ENCODE data around the gene SMIM41.

SMIM41 gene

GRCh38 chr12:52079576-52080402 lies at the start of gene SMIM41:
TSS of gene SMIM41 (plus strand) at chr12:52079704. CDS start at chr12:52079780, 76 bp downstream.
- DNase-seq (ENCODE audit: low read depth in 2 of 3, low spot score in 1 of 3): no peak

GRCh38 chr12:52032446-52032803 lies 47.1 kb upstream of the SMIM41 start:
- DNase-seq (ENCODE audit: low read depth in 2 of 3, low spot score in 1 of 3): no peak

- DNase-seq (ENCODE audit: low read depth in 2 of 3, low spot score in 1 of 3): peak; percentile 84 to 90 (median 84)
These were observed 46.6 kb upstream of the SMIM41 start for GRCh38 chr12:52032804-52033445.

- no peak for DNase-seq (ENCODE audit: low read depth in 2 of 3, low spot score in 1 of 3)
These were observed 45.9 kb upstream of the SMIM41 start for GRCh38 chr12:52033446-52034140.

- no peak for DNase-seq (ENCODE audit: low read depth in 2 of 3, low spot score in 1 of 3)
These were observed 44.3 kb upstream of the SMIM41 start for GRCh38 chr12:52035190-52035589.

GRCh38 chr12:52035926-52036325 lies 43.6 kb upstream of the SMIM41 start:
- DNase-seq (ENCODE audit: low read depth in 2 of 3, low spot score in 1 of 3): no peak

- DNase-seq (ENCODE audit: low read depth in 2 of 3, low spot score in 1 of 3): peak; percentile 44 to 72 (median 60)
These were observed 42.8 kb upstream of the SMIM41 start for GRCh38 chr12:52036587-52037171.

GRCh38 chr12:52037248-52037861 lies 42.1 kb upstream of the SMIM41 start:
- no peak for DNase-seq (ENCODE audit: low read depth in 2 of 3, low spot score in 1 of 3)

- DNase-seq (ENCODE audit: low read depth in 2 of 3, low spot score in 1 of 3): no peak
These were observed 41.1 kb upstream of the SMIM41 start for GRCh38 chr12:52038447-52038846.

- no peak for DNase-seq (ENCODE audit: low read depth in 2 of 3, low spot score in 1 of 3)
These were observed 38.5 kb upstream of the SMIM41 start for GRCh38 chr12:52041035-52041434.

- no peak for DNase-seq (ENCODE audit: low read depth in 2 of 3, low spot score in 1 of 3)
These were observed 37.8 kb upstream of the SMIM41 start for GRCh38 chr12:52041695-52042123.

- DNase-seq (ENCODE audit: low read depth in 2 of 3, low spot score in 1 of 3): no peak
These were observed 36.7 kb upstream of the SMIM41 start for GRCh38 chr12:52042706-52043385.

- DNase-seq (ENCODE audit: low read depth in 2 of 3, low spot score in 1 of 3): no peak
These were observed 35.9 kb upstream of the SMIM41 start for GRCh38 chr12:52043386-52044212.

- DNase-seq (ENCODE audit: low read depth in 2 of 3, low spot score in 1 of 3): no peak
These were observed 35.1 kb upstream of the SMIM41 start for GRCh38 chr12:52044292-52044983.

- DNase-seq (ENCODE audit: low read depth in 2 of 3, low spot score in 1 of 3): no peak
These were observed 33.7 kb upstream of the SMIM41 start for GRCh38 chr12:52045794-52046199.

GRCh38 chr12:52046859-52047258 lies 32.6 kb upstream of the SMIM41 start:
- DNase-seq (ENCODE audit: low read depth in 2 of 3, low spot score in 1 of 3): no peak

- DNase-seq (ENCODE audit: low read depth in 2 of 3, low spot score in 1 of 3): no peak
These were observed 30.2 kb upstream of the SMIM41 start for GRCh38 chr12:52049286-52049685.

GRCh38 chr12:52049688-52050087 lies 29.8 kb upstream of the SMIM41 start:
- DNase-seq (ENCODE audit: low read depth in 2 of 3, low spot score in 1 of 3): no peak

- no peak for DNase-seq (ENCODE audit: low read depth in 2 of 3, low spot score in 1 of 3)
These were observed 29.3 kb upstream of the SMIM41 start for GRCh38 chr12:52050116-52050757.
